WTC11 (cell line): Measurements from ENCODE around the gene ACRBP. TPM values are rescaled to one million over a fixed set of nuclear protein-coding genes. Genes with fewer than 3 reads are reported as not detected.

Experiments used
- ATAC-seq: fragments of 200-7000 bp; cut with Tn5 transposase; 2 replicates; pipeline ENCODE4 v1.10.0; 2021; ENCODE audit warnings: mild to moderate bottlenecking, moderate library complexity
- CTCF ChIA-PET: fragments of 300-600 bp; sonication (Branson Sonifier 250); formaldehyde crosslinking; loops from one replicate; lab custom pipeline; 2021; ENCODE audit warnings: antibody characterized with exemption; lab: Charles Lee
- POLR2A ChIA-PET: fragments of 350-600 bp; sonication (Branson Sonifier 250); formaldehyde crosslinking; loops from one replicate; lab custom pipeline; 2021; ENCODE audit warnings: antibody characterized with exemption; lab: Charles Lee
- DNase-seq: peaks from one replicate; pipeline ENCODE4 v3.0.0; 2021; ENCODE audit warnings: low spot score
- H3K27ac Mint-ChIP-seq: 2 replicates; pipeline ENCODE4 v1.8.0; 2021; ENCODE audit warnings: mixed read lengths
- H3K27me3 Mint-ChIP-seq: 2 replicates; pipeline ENCODE4 v1.8.0; 2021; ENCODE audit warnings: low read depth, mild to moderate bottlenecking, moderate library complexity, mixed read lengths
- H3K36me3 Mint-ChIP-seq: 2 replicates; pipeline ENCODE4 v1.8.0; 2021; ENCODE audit warnings: mixed read lengths
- H3K4me1 Mint-ChIP-seq: 2 replicates; pipeline ENCODE4 v1.8.0; 2022; ENCODE audit warnings: mixed read lengths
- H3K4me3 Mint-ChIP-seq: 2 replicates; pipeline ENCODE4 v1.8.0; 2021; ENCODE audit warnings: mild to moderate bottlenecking, moderate library complexity, mixed read lengths
- H3K9me3 Mint-ChIP-seq: 2 replicates; pipeline ENCODE4 v1.8.0; 2021; ENCODE audit warnings: mixed read lengths
- E2F4 ChIP-seq: sonication (generic); formaldehyde crosslinking; IDR thresholded peaks from 2 replicates; pipeline ENCODE4 v1.8.1; 2022; ENCODE audit warnings: low read depth, mild to moderate bottlenecking, moderate library complexity, missing genetic modification reagents, borderline replicate concordance
- ELF4 ChIP-seq: sonication (generic); formaldehyde crosslinking; IDR thresholded peaks from 2 replicates; pipeline ENCODE4 v1.8.1; 2022; ENCODE audit warnings: low read depth, mild to moderate bottlenecking, moderate library complexity, missing genetic modification reagents
- ERG ChIP-seq: fragments of 250-450 bp; sonication (Bioruptor Pico); IDR thresholded peaks from 2 replicates; pipeline ENCODE4 v1.8.0; 2021; ENCODE audit warnings: mild to moderate bottlenecking
- FOXJ3 ChIP-seq: sonication (generic); formaldehyde crosslinking; IDR thresholded peaks from 2 replicates; pipeline ENCODE4 v1.9.0; 2021; ENCODE audit warnings: missing genetic modification reagents, mild to moderate bottlenecking, borderline replicate concordance
- IRF2 ChIP-seq: sonication (generic); formaldehyde crosslinking; IDR thresholded peaks from 2 replicates; pipeline ENCODE4 v1.8.0; 2022; ENCODE audit warnings: low read depth, missing genetic modification reagents, borderline replicate concordance
- NFATC4 ChIP-seq: fragments of 250-450 bp; sonication (Bioruptor Pico); IDR thresholded peaks from 2 replicates; pipeline ENCODE4 v1.9.0; 2021; ENCODE audit warnings: mild to moderate bottlenecking
- NR2C2 ChIP-seq: sonication (generic); formaldehyde crosslinking; IDR thresholded peaks from 2 replicates; pipeline ENCODE4 v1.8.0; 2022; ENCODE audit warnings: mild to moderate bottlenecking, missing genetic modification reagents
- SMAD3 ChIP-seq: sonication (generic); formaldehyde crosslinking; IDR thresholded peaks from 2 replicates; pipeline ENCODE4 v1.8.0; 2022; ENCODE audit warnings: missing genetic modification reagents, mild to moderate bottlenecking, borderline replicate concordance
- ZNF423 ChIP-seq: fragments of 250-450 bp; sonication (Bioruptor Pico); IDR thresholded peaks from 2 replicates; pipeline ENCODE4 v2.1.2; 2022; ENCODE audit warnings: mild to moderate bottlenecking, moderate library complexity
- total RNA-seq: library from RNA; stranded (reverse); gene quantifications from 3 replicates; pipeline ENCODE4 v1.2.3, GENCODE V29; 2021
- TF ChIP-seq, protein P1 (sequence below): sonication (generic); formaldehyde crosslinking; IDR thresholded peaks from 2 replicates; pipeline ENCODE4 v1.8.1; 2023; ENCODE audit warnings: mild to moderate bottlenecking, moderate library complexity, missing genetic modification reagents
- TF ChIP-seq, protein P2 (sequence below): sonication (generic); formaldehyde crosslinking; IDR thresholded peaks from 2 replicates; pipeline ENCODE4 v1.8.0; 2022; ENCODE audit warnings: mild to moderate bottlenecking, missing genetic modification reagents
- TF ChIP-seq, protein P3 (sequence below): fragments of 250-450 bp; sonication (Bioruptor Pico); IDR thresholded peaks from 2 replicates; pipeline ENCODE4 v1.9.0; 2021; ENCODE audit warnings: mild to moderate bottlenecking
- TF ChIP-seq, protein P4 (sequence below): fragments of 250-450 bp; sonication (Bioruptor Pico); IDR thresholded peaks from 2 replicates; pipeline ENCODE4 v1.9.0; 2021; ENCODE audit warnings: moderate library complexity, mild to moderate bottlenecking, inconsistent platforms, borderline replicate concordance
- TF ChIP-seq, protein P5 (sequence below): sonication (generic); formaldehyde crosslinking; IDR thresholded peaks from 2 replicates; pipeline ENCODE4 v1.8.1; 2022; ENCODE audit warnings: mild to moderate bottlenecking, missing genetic modification reagents, moderate library complexity, borderline replicate concordance
- TF ChIP-seq, protein P6 (sequence below): sonication (generic); formaldehyde crosslinking; IDR thresholded peaks from 2 replicates; pipeline ENCODE4 v1.8.0; 2022; ENCODE audit warnings: missing genetic modification reagents

Gene ACRBP
- total RNA-seq, 1 experiment from 2014 or later = 2.1 TPM

GRCh38 chr12:6603095-6603567 is 44.1 kb downstream of the ACRBP start:
- CTCF ChIA-PET = interaction anchor here (0.6 to 1.7 kb wide), 5 partner anchors 16 to 281 kb away, joined by 3 to 5 read pairs (median 4); partner anchors contain the start of gene ZNF384

DNA sequence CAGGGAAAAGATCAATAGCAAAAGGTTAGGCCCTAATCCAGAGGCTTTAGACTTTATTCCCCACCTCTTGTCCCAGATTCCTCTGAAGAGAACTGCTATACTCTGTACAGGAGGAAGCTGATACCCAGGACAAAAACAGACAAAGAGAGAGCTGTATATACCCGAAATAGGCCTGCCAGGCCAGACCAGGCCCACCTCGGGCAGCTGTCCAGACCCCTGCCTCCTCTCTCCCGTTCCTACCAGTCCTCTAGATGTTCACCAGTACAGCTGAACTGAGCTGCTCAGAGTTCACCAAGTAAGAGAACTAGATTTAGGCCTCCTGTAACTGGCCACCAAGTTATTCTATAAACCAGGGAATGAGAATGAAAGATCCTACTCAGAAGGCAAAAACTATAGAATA is 44.7 kb downstream of the ACRBP start:
- CTCF ChIA-PET = interaction anchor here (1.2 to 1.7 kb wide), 3 partner anchors 15 to 86 kb away, joined by 4 to 5 read pairs (median 4); partner anchors contain the start of gene ZNF384
- Mint-ChIP-seq H3K36me3 (peaks cover 78% of the 10 kb centered on the region), H3K27me3 (no peaks in the 10 kb centered on the region), H3K4me3 (no peak overlapping the region), H3K4me1 (peaks cover 27% of the 10 kb centered on the region), H3K9me3 (no peaks in the 10 kb centered on the region), H3K27ac (0 out of 2 replicates have a peak overlapping the region, but pooled peaks have one; percentile 17)
- ATAC-seq (no peak), DNase-seq (no peak)
- POLR2A ChIA-PET = no interaction called here
- TF ChIP-seq IRF2 (no peak), E2F4 (CRISPR knock-in tag) (no peak), ZNF423 (no peak), ELF4 (no peak), ERG (CRISPR knock-in tag) (no peak), NFATC4 (CRISPR knock-in tag) (no peak), FOXJ3 (CRISPR knock-in tag) (no peak), SMAD3 (CRISPR knock-in tag) (no peak)
- TF ChIP-seq, protein P1, sequence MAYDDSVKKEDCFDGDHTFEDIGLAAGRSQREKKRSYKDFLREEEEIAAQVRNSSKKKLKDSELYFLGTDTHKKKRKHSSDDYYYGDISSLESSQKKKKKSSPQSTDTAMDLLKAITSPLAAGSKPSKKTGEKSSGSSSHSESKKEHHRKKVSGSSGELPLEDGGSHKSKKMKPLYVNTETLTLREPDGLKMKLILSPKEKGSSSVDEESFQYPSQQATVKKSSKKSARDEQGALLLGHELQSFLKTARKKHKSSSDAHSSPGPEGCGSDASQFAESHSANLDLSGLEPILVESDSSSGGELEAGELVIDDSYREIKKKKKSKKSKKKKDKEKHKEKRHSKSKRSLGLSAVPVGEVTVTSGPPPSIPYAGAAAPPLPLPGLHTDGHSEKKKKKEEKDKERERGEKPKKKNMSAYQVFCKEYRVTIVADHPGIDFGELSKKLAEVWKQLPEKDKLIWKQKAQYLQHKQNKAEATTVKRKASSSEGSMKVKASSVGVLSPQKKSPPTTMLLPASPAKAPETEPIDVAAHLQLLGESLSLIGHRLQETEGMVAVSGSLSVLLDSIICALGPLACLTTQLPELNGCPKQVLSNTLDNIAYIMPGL = no peak
- TF ChIP-seq, protein P2, sequence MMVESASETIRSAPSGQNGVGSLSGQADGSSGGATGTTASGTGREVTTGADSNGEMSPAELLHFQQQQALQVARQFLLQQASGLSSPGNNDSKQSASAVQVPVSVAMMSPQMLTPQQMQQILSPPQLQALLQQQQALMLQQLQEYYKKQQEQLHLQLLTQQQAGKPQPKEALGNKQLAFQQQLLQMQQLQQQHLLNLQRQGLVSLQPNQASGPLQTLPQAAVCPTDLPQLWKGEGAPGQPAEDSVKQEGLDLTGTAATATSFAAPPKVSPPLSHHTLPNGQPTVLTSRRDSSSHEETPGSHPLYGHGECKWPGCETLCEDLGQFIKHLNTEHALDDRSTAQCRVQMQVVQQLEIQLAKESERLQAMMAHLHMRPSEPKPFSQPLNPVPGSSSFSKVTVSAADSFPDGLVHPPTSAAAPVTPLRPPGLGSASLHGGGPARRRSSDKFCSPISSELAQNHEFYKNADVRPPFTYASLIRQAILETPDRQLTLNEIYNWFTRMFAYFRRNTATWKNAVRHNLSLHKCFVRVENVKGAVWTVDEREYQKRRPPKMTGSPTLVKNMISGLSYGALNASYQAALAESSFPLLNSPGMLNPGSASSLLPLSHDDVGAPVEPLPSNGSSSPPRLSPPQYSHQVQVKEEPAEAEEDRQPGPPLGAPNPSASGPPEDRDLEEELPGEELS (CRISPR knock-in tag) = no peak
- TF ChIP-seq, protein P3, sequence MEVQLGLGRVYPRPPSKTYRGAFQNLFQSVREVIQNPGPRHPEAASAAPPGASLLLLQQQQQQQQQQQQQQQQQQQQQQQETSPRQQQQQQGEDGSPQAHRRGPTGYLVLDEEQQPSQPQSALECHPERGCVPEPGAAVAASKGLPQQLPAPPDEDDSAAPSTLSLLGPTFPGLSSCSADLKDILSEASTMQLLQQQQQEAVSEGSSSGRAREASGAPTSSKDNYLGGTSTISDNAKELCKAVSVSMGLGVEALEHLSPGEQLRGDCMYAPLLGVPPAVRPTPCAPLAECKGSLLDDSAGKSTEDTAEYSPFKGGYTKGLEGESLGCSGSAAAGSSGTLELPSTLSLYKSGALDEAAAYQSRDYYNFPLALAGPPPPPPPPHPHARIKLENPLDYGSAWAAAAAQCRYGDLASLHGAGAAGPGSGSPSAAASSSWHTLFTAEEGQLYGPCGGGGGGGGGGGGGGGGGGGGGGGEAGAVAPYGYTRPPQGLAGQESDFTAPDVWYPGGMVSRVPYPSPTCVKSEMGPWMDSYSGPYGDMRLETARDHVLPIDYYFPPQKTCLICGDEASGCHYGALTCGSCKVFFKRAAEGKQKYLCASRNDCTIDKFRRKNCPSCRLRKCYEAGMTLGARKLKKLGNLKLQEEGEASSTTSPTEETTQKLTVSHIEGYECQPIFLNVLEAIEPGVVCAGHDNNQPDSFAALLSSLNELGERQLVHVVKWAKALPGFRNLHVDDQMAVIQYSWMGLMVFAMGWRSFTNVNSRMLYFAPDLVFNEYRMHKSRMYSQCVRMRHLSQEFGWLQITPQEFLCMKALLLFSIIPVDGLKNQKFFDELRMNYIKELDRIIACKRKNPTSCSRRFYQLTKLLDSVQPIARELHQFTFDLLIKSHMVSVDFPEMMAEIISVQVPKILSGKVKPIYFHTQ = no peak
- TF ChIP-seq, protein P4, sequence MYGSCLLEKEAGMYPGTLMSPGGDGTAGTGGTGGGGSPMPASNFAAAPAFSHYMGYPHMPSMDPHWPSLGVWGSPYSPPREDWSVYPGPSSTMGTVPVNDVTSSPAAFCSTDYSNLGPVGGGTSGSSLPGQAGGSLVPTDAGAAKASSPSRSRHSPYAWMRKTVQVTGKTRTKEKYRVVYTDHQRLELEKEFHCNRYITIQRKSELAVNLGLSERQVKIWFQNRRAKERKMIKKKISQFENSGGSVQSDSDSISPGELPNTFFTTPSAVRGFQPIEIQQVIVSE (CRISPR knock-in tag) = no peak
- TF ChIP-seq, protein P5, sequence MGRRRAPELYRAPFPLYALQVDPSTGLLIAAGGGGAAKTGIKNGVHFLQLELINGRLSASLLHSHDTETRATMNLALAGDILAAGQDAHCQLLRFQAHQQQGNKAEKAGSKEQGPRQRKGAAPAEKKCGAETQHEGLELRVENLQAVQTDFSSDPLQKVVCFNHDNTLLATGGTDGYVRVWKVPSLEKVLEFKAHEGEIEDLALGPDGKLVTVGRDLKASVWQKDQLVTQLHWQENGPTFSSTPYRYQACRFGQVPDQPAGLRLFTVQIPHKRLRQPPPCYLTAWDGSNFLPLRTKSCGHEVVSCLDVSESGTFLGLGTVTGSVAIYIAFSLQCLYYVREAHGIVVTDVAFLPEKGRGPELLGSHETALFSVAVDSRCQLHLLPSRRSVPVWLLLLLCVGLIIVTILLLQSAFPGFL (CRISPR knock-in tag) = no peak

More at GRCh38 chr12:6603095-6603567, 44.1 kb downstream of the ACRBP start:
- Mint-ChIP-seq H3K27me3 (no peaks in the 10 kb centered on the region), H3K4me3 (peak overlapping the region; percentile 37; the same call in 1 of the 2 replicates), H3K4me1 (peaks cover 27% of the 10 kb centered on the region), H3K36me3 (peaks cover 72% of the 10 kb centered on the region), H3K27ac (no peak overlapping the region), H3K9me3 (no peaks in the 10 kb centered on the region)
- no peak for TF ChIP-seq NR2C2 (CRISPR knock-in tag)
- TF ChIP-seq, protein P6, sequence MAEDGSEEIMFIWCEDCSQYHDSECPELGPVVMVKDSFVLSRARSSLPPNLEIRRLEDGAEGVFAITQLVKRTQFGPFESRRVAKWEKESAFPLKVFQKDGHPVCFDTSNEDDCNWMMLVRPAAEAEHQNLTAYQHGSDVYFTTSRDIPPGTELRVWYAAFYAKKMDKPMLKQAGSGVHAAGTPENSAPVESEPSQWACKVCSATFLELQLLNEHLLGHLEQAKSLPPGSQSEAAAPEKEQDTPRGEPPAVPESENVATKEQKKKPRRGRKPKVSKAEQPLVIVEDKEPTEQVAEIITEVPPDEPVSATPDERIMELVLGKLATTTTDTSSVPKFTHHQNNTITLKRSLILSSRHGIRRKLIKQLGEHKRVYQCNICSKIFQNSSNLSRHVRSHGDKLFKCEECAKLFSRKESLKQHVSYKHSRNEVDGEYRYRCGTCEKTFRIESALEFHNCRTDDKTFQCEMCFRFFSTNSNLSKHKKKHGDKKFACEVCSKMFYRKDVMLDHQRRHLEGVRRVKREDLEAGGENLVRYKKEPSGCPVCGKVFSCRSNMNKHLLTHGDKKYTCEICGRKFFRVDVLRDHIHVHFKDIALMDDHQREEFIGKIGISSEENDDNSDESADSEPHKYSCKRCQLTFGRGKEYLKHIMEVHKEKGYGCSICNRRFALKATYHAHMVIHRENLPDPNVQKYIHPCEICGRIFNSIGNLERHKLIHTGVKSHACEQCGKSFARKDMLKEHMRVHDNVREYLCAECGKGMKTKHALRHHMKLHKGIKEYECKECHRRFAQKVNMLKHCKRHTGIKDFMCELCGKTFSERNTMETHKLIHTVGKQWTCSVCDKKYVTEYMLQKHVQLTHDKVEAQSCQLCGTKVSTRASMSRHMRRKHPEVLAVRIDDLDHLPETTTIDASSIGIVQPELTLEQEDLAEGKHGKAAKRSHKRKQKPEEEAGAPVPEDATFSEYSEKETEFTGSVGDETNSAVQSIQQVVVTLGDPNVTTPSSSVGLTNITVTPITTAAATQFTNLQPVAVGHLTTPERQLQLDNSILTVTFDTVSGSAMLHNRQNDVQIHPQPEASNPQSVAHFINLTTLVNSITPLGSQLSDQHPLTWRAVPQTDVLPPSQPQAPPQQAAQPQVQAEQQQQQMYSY (CRISPR knock-in tag) = peak; percentile 75
- no peak for ATAC-seq
- DNase-seq = no peak
- POLR2A ChIA-PET = no interaction called here
